Natural killer cell (primary cell): ENCODE data around the gene RAI14. TPM values are rescaled to one million over a fixed set of nuclear protein-coding genes. Genes with fewer than 3 reads are reported as not detected.

Experiments
- ATAC-seq, 3 donors: fragments of 150-1000 bp in 2 of 3; fragments of 200-7000 bp in 1 of 3; cut with Tn5 transposase; 1 replicate in 1 of 3; 2 replicates in 2 of 3; pipeline ENCODE4 v1.10.0; 2021; ENCODE audit warnings: mild to moderate bottlenecking in 2 of 3, moderate library complexity in 2 of 3
- DNase-seq, 2 donors: peaks; one replicate each; pipeline versions ENCODE4 v3.0.0 to v3.0.0-alpha.2; 2013 to 2021; ENCODE audit warnings: mixed read lengths in 1 of 2
- H3K27ac ChIP-seq: one replicate; pipeline ENCODE4 v1.5.1; 2013; ENCODE audit warnings: mild to moderate bottlenecking, low read length
- H3K27me3 ChIP-seq: one replicate; pipeline ENCODE4 v1.6.1; 2013; ENCODE audit warnings: low read length; ENCODE audit not compliant: control insufficient read depth, insufficient read depth
- H3K36me3 ChIP-seq: one replicate; pipeline ENCODE4 v1.6.1; 2013; ENCODE audit warnings: low read length; ENCODE audit not compliant: control insufficient read depth, insufficient read depth
- H3K4me1 ChIP-seq: one replicate; pipeline ENCODE4 v1.6.1; 2013; ENCODE audit warnings: low read length; ENCODE audit not compliant: control insufficient read depth, insufficient read depth
- H3K4me3 ChIP-seq: one replicate; pipeline ENCODE4 v1.5.1; 2013; ENCODE audit warnings: low read length
- H3K9me3 ChIP-seq: one replicate; pipeline ENCODE4 v1.6.1; 2013; ENCODE audit warnings: low read length; ENCODE audit not compliant: control insufficient read depth, insufficient read depth
- H3K27ac Mint-ChIP-seq, 2 donors: one replicate each; pipeline ENCODE4 v1.8.0; 2022; ENCODE audit warnings: mild to moderate bottlenecking in 2 of 2, mixed read lengths in 2 of 2, moderate library complexity in 1 of 2
- H3K27me3 Mint-ChIP-seq, 2 donors: one replicate each; pipeline ENCODE4 v1.8.0; 2022; ENCODE audit warnings: low read depth in 2 of 2, mixed read lengths in 2 of 2
- H3K36me3 Mint-ChIP-seq: one replicate; pipeline ENCODE4 v1.8.0; 2022; ENCODE audit warnings: mixed read lengths
- H3K4me1 Mint-ChIP-seq, 2 donors: one replicate each; pipeline ENCODE4 v1.8.0; 2022; ENCODE audit warnings: mixed read lengths in 2 of 2
- H3K4me3 Mint-ChIP-seq: one replicate; pipeline ENCODE4 v1.8.0; 2022; ENCODE audit warnings: mild to moderate bottlenecking, moderate library complexity, mixed read lengths
- H3K9me3 Mint-ChIP-seq, 2 donors: one replicate each; pipeline ENCODE4 v1.8.0; 2022; ENCODE audit warnings: mixed read lengths in 2 of 2
- WGBS: methylation state at CpG from one replicate; pipeline ENCODE4 v1.1.7; 2013; ENCODE audit warnings: missing lambda C conversion rate; ENCODE audit not compliant: insufficient coverage; 5-methylcytosine and 5-hydroxymethylcytosine counted together
- intact Hi-C: fragments of 100-400 bp; cut with micrococcal nuclease; formaldehyde crosslinking; loops from one replicate; pipeline ENCODE4 v1.14.2; 2022
- total RNA-seq, 4 donors: library from RNA; stranded (reverse); fragments of 120-200 nt in 1 of 4; gene quantifications; one replicate each; pipeline versions ENCODE4 v1.2.3 to v1.2.4, GENCODE V29; 2013 to 2022
- TF ChIP-seq, protein P1 (sequence below): fragments of 200-600 bp; IDR thresholded peaks from one replicate; pipeline ENCODE4 v1.8.0; 2022; ENCODE audit warnings: antibody characterized with exemption

Gene RAI14
- total RNA-seq, 3 donors from 2014 or later (not counting 1 experiment from before 2014, with no cell fraction given) = 0.40 to 2.9 (median 2.8) TPM

DNA sequence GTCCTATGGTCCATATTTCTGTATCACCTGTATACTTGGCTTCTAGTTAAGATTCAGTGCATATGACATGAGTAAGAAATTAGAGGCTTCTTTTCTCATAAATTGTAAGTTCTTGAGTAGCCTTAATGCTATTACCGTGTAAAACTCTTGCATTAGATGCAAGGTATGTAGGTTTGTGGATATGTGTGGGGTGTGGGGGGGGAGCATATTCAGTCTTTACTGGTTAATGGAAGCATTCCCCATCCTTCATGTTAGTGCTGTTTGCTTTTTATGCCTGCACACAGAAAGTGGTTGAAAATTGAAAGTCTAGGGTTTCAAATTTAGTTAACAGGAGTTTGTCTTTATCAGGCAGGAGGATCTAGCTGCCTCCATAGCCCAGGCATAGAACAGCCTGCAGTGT is 16.1 kb downstream of the RAI14 start:
- no peaks in the 10 kb centered on the region for H3K36me3 Mint-ChIP-seq
- no peaks in the 10 kb centered on the region for H3K9me3 Mint-ChIP-seq

DNA sequence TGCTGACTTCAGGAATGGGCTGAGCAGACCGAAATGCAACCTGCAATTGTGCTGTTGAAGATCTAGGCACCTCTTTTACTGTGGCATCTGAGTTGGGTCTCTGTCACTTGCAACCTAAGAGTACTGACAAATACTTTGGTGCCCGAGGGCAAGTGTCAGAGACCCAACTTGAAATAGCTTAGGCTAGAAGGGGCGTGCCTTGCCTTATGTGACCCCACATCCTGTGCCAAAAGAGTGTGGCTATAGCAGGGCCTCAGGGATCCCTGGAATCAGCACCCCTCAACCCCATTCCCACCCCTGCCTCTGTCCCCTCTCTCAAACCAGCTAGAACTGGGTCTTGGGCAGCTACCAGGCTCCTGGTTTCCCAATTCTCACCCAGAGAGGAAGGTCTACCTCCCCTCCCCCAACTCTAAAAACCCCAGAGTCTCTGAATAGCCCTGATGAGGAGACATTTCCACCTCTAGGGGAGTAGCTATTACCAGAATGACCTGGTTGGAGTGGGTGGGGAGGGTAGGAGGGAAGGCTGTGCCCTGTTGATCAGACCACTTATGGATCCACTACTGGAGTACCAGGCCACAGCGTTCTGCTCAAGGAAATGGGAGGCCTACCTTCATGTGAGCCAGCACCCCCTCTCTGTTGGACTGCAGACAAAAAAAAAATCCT is 17.5 kb downstream of the RAI14 start:
- H3K4me1 Mint-ChIP-seq = peaks cover 0 to 8% of the 10 kb centered on the region in 2 donors
- intact Hi-C loops = no loop called here
- Histone ChIP-seq H3K4me1 (no peaks in the 10 kb centered on the region), H3K4me3 (no peak overlapping the region), H3K9me3 (no peaks in the 10 kb centered on the region), H3K27me3 (no peaks in the 10 kb centered on the region), H3K36me3 (no peaks in the 10 kb centered on the region), H3K27ac (no peak overlapping the region)
- ATAC-seq (no peak), DNase-seq (no peak)
- WGBS = 83% methylated on average over 4 of the region's 4 CpGs
- TF ChIP-seq, protein P1, sequence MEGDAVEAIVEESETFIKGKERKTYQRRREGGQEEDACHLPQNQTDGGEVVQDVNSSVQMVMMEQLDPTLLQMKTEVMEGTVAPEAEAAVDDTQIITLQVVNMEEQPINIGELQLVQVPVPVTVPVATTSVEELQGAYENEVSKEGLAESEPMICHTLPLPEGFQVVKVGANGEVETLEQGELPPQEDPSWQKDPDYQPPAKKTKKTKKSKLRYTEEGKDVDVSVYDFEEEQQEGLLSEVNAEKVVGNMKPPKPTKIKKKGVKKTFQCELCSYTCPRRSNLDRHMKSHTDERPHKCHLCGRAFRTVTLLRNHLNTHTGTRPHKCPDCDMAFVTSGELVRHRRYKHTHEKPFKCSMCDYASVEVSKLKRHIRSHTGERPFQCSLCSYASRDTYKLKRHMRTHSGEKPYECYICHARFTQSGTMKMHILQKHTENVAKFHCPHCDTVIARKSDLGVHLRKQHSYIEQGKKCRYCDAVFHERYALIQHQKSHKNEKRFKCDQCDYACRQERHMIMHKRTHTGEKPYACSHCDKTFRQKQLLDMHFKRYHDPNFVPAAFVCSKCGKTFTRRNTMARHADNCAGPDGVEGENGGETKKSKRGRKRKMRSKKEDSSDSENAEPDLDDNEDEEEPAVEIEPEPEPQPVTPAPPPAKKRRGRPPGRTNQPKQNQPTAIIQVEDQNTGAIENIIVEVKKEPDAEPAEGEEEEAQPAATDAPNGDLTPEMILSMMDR = no peak
- H3K9me3 Mint-ChIP-seq = no peaks in the 10 kb centered on the region
- H3K27me3 Mint-ChIP-seq = no peaks in the 10 kb centered on the region
- no peak overlapping the region for H3K27ac Mint-ChIP-seq
- H3K4me3 Mint-ChIP-seq = no peak overlapping the region
- H3K36me3 Mint-ChIP-seq = no peaks in the 10 kb centered on the region

More for the DNA sequence above, 16.1 kb downstream of the RAI14 start:
- TF ChIP-seq, protein P1 = no peak
- no peak overlapping the region for H3K27ac ChIP-seq
- Mint-ChIP-seq H3K27me3 (no peaks in the 10 kb centered on the region), H3K4me3 (no peak overlapping the region), H3K27ac (no peak overlapping the region), H3K4me1 (peaks cover 0 to 8% of the 10 kb centered on the region in 2 donors)
- intact Hi-C loops = no loop called here
- H3K4me1 ChIP-seq = no peaks in the 10 kb centered on the region
- no peak overlapping the region for H3K4me3 ChIP-seq
- no peak for DNase-seq
- WGBS = 91% methylated on average over 1 of the region's 1 CpG
- no peaks in the 10 kb centered on the region for H3K36me3 ChIP-seq
- no peak for ATAC-seq
- H3K27me3 ChIP-seq = no peaks in the 10 kb centered on the region
- H3K9me3 ChIP-seq = no peaks in the 10 kb centered on the region

DNA sequence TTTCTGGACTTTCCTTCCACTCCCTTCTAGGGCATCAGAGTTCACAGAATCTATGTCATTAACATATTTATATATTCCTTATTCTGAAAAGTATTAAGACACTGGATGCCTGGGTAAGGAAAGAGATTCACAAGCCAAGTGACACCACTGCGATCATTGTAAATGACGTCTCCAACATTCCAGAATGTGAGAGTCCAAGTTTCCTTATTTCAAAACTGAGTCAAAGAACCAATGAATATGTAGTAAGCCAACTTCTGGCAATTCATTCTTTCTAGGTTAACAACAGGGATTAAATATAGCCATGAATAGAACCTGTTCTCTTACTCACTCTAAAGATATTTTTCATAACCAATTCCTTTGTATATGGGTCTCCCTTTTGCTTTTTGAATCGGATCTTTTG is 18.1 kb downstream of the RAI14 start:
- H3K36me3 Mint-ChIP-seq = no peaks in the 10 kb centered on the region
- 94% methylated on average over 3 of the region's 3 CpGs for WGBS
- no peak for DNase-seq
- no peaks in the 10 kb centered on the region for H3K9me3 Mint-ChIP-seq
- H3K36me3 ChIP-seq = no peaks in the 10 kb centered on the region
- no peaks in the 10 kb centered on the region for H3K4me1 ChIP-seq
- H3K4me3 ChIP-seq = no peak overlapping the region
- H3K4me3 Mint-ChIP-seq = no peak overlapping the region
- no peaks in the 10 kb centered on the region for H3K27me3 Mint-ChIP-seq
- no peaks in the 10 kb centered on the region for H3K27me3 ChIP-seq
- ATAC-seq = no peak
- intact Hi-C loops = no loop called here
- TF ChIP-seq, protein P1 = no peak
- H3K27ac Mint-ChIP-seq = no peak overlapping the region
- peaks cover 0 to 8% of the 10 kb centered on the region in 2 donors for H3K4me1 Mint-ChIP-seq
- H3K9me3 ChIP-seq = no peaks in the 10 kb centered on the region
- H3K27ac ChIP-seq = no peak overlapping the region

DNA sequence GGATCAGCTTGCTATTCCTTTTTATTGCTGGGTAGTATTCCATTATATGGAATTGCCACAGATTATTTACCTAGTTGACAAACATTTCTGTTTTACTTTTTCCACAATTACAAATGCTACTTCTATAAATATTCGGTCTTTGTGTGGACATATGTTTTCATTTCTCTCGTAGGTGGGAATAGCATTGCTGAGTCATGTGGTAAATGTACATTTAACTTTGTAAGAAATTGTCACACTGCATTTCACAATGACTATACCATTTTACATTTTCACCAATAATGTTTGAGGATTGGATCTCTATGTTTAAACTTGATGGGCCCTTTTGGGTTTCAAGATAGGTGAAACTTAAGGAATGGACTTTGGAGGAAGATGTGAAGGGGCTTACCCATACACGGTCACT is 19.7 kb downstream of the RAI14 start:
- Mint-ChIP-seq H3K36me3 (no peaks in the 10 kb centered on the region), H3K4me1 (peaks cover 0 to 8% of the 10 kb centered on the region in 2 donors), H3K9me3 (no peaks in the 10 kb centered on the region), H3K27ac (no peak overlapping the region), H3K4me3 (no peak overlapping the region), H3K27me3 (no peaks in the 10 kb centered on the region)
- Histone ChIP-seq H3K27me3 (no peaks in the 10 kb centered on the region), H3K27ac (no peak overlapping the region), H3K9me3 (no peaks in the 10 kb centered on the region), H3K36me3 (no peaks in the 10 kb centered on the region), H3K4me1 (no peaks in the 10 kb centered on the region), H3K4me3 (no peak overlapping the region)
- TF ChIP-seq, protein P1 = no peak
- ATAC-seq (no peak), DNase-seq (no peak)
- WGBS = 91% methylated on average over 1 of the region's 3 CpGs
- intact Hi-C loops = no loop called here
